Astrocyte of the hippocampus (primary cell): ENCODE measurements around the gene AEN.

ENCODE experiments used
- DNase-seq: peaks from one replicate; pipeline ENCODE4 v3.0.0; 2011; ENCODE audit warnings: low read depth, low spot score

Gene AEN

GRCh38 chr15:88664151-88664778 is 43.1 kb downstream of the AEN start:
- no peak for DNase-seq

- DNase-seq, result no peak
Observed at GRCh38 chr15:88674661-88675060, 53.5 kb downstream of the AEN start.

- no peak for DNase-seq
Observed at GRCh38 chr15:88678755-88679154, 57.6 kb downstream of the AEN start.

- no peak for DNase-seq
Observed at GRCh38 chr15:88680241-88681001, 59.3 kb downstream of the AEN start.

GRCh38 chr15:88681610-88682221 is 60.6 kb downstream of the AEN start:
- no peak for DNase-seq
